GM21515 (cell line): ENCODE data around the gene JAG2.

Source experiments
- ATAC-seq: cut with Tn5 transposase; IDR thresholded peaks from one replicate; pipeline ENCODE4 v1.9.1; 2021; ENCODE audit not compliant: unreplicated experiment

Gene JAG2

GRCh38 chr14:105095236-105095805 is 73.3 kb downstream of the JAG2 start:
- no peak for ATAC-seq

- no peak for ATAC-seq
Measured at GRCh38 chr14:105094193-105094907, 74.2 kb downstream of the JAG2 start.

GRCh38 chr14:105093431-105094192 is 75.0 kb downstream of the JAG2 start:
- peak; percentile 55 for ATAC-seq

- ATAC-seq: peak; percentile 30
Measured at GRCh38 chr14:105093038-105093430, 75.5 kb downstream of the JAG2 start.

- no peak for ATAC-seq
Measured at GRCh38 chr14:105092171-105093037, 76.2 kb downstream of the JAG2 start.

GRCh38 chr14:105091517-105092170 is 76.9 kb downstream of the JAG2 start:
- ATAC-seq: no peak

- no peak for ATAC-seq
Measured at GRCh38 chr14:105091054-105091516, 77.5 kb downstream of the JAG2 start.
